A673 (cell line): Measurements from ENCODE around the gene ARHGEF26. TPM values are rescaled to one million over a fixed set of nuclear protein-coding genes. Genes with fewer than 3 reads are reported as not detected.

Experiments used
- BruUV-seq: library from RNA; stranded (reverse); fragments of 400-500 nt; replicated peaks from 2 replicates; lab custom pipeline; 2021; lab: Mats Ljungman, UMichigan
- CTCF ChIA-PET: fragments of 300-600 bp; sonication (Branson Sonifier 250); formaldehyde crosslinking; loops from one replicate; lab custom pipeline; 2022; ENCODE audit warnings: antibody characterized with exemption; lab: Charles Lee
- POLR2A ChIA-PET: fragments of 300-600 bp; sonication (Branson Sonifier 250); formaldehyde crosslinking; loops from one replicate; lab custom pipeline; 2022; ENCODE audit warnings: antibody characterized with exemption; ENCODE audit not compliant: low non-redundant PET; lab: Charles Lee
- DNase-seq: peaks from one replicate; pipeline ENCODE4 v3.0.0-alpha.2; 2015; ENCODE audit warnings: low spot score
- H3K27ac ChIP-seq: fragments of 200-600 bp; sonication (generic); 2 replicates; pipeline ENCODE4 v1.5.1; 2016; ENCODE audit warnings: mixed run types, low read depth, mild to moderate bottlenecking, mixed read lengths, antibody characterized with exemption, low read length; ENCODE audit not compliant: poor library complexity, severe bottlenecking
- H3K27me3 ChIP-seq: fragments of 200-600 bp; sonication (generic); replicated peaks from 2 replicates; pipeline ENCODE4 v1.6.1; 2017; ENCODE audit warnings: mixed run types, low read depth, mild to moderate bottlenecking, mixed read lengths, antibody characterized with exemption, low read length; ENCODE audit not compliant: insufficient read depth, poor library complexity
- H3K36me3 ChIP-seq: fragments of 200-600 bp; sonication (generic); 2 replicates; pipeline ENCODE4 v1.6.1; 2016; ENCODE audit warnings: mixed run types, mild to moderate bottlenecking, mixed read lengths, antibody characterized with exemption, low read length; ENCODE audit not compliant: insufficient read depth, poor library complexity, severe bottlenecking
- H3K4me1 ChIP-seq: fragments of 200-600 bp; sonication (generic); 2 replicates; pipeline ENCODE4 v1.6.1; 2017; ENCODE audit warnings: mixed run types, mild to moderate bottlenecking, mixed read lengths, antibody characterized with exemption, low read length; ENCODE audit not compliant: insufficient read depth, poor library complexity, severe bottlenecking
- H3K4me3 ChIP-seq: fragments of 200-600 bp; sonication (generic); 2 replicates; pipeline ENCODE4 v1.5.1; 2016; ENCODE audit warnings: low read depth, mixed run types, mild to moderate bottlenecking, mixed read lengths, low read length; ENCODE audit not compliant: poor library complexity, severe bottlenecking
- H3K9me3 ChIP-seq: fragments of 200-600 bp; sonication (generic); 2 replicates; pipeline ENCODE4 v1.6.1; 2016; ENCODE audit warnings: mixed run types, low read depth, mild to moderate bottlenecking, mixed read lengths, antibody characterized with exemption, low read length; ENCODE audit not compliant: poor library complexity, severe bottlenecking
- CTCF ChIP-seq: fragments of 300-800, 200-600 bp; sonication (generic); conservative IDR thresholded peaks from 2 replicates; pipeline ENCODE4 v1.5.1; 2017; ENCODE audit warnings: low read depth, mild to moderate bottlenecking, antibody characterized with exemption, low read length, moderate library complexity, mixed read lengths
- EZH2 ChIP-seq: fragments of 200-600 bp; sonication (generic); IDR thresholded peaks from 2 replicates; pipeline ENCODE4 v1.6.1; 2017; ENCODE audit warnings: borderline replicate concordance, low read depth, mild to moderate bottlenecking, mixed read lengths, antibody characterized with exemption, low read length; ENCODE audit not compliant: poor library complexity, severe bottlenecking
- intact Hi-C: fragments of 100-400 bp; cut with micrococcal nuclease; formaldehyde crosslinking; loops from one replicate; pipeline ENCODE4 v1.10.0; 2022; ENCODE audit not compliant: unreplicated experiment
- total RNA-seq: library from RNA; stranded (reverse); gene quantifications from 2 replicates; pipeline ENCODE4 v1.2.3, GENCODE V29; 2021

Gene ARHGEF26
- total RNA-seq, 1 experiment from 2014 or later: 15.9 TPM

DNA sequence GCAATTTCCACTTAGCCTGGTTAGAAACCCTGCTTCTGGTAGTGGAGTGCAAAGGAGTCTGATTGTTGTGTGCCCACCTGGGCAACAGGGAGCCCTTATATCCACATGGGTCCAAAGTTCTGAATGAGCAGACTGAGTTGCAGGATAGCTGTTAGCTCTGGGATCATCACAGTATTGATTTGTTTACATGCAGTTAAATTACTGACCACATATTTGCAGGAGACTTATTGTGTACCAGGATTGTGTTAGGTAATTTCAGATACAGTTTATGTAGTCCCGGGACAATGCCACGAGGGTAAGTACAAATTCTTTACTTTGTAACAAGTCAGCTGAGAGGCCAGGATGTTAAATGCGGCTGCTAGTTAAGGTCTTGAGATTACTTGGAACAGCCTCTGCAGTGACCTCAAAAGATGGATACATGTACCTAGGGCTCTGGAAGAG lies 18.8 kb downstream of the ARHGEF26 start:
- BruUV-seq: no TSS peak
- ChIA-PET POLR2A (no interaction called here), CTCF (no interaction called here)
- TF ChIP-seq CTCF (no peak), EZH2 (no peak)
- DNase-seq: no peak
- H3K4me3 ChIP-seq: no peak overlapping the region
- no peak overlapping the region for H3K27ac ChIP-seq
- H3K36me3 ChIP-seq: no peaks in the 10 kb centered on the region
- intact Hi-C loops: no loop called here
- H3K4me1 ChIP-seq: no peaks in the 10 kb centered on the region
- H3K27me3 ChIP-seq: no peaks in the 10 kb centered on the region
- H3K9me3 ChIP-seq: no peaks in the 10 kb centered on the region

- BruUV-seq: no TSS peak
- ChIA-PET POLR2A (no interaction called here), CTCF (interaction anchor here (0.6 kb wide), 1 partner anchor 41 kb away, joined by 9 read pairs; no protein-coding TSS in a partner anchor)
- intact Hi-C loops: no loop called here
- Histone ChIP-seq H3K4me1 (no peaks in the 10 kb centered on the region), H3K36me3 (no peaks in the 10 kb centered on the region), H3K4me3 (no peak overlapping the region), H3K9me3 (no peaks in the 10 kb centered on the region), H3K27me3 (no peaks in the 10 kb centered on the region), H3K27ac (no peak overlapping the region)
- DNase-seq: no peak
- TF ChIP-seq EZH2: no peak
- no peak for TF ChIP-seq CTCF
These were observed 21.4 kb downstream of the ARHGEF26 start for GRCh38 chr3:154142608-154143007.

- ChIA-PET CTCF (no interaction called here), POLR2A (no interaction called here)
- intact Hi-C loops: no loop called here
- no peaks in the 10 kb centered on the region for H3K27me3 ChIP-seq
- no TSS peak for BruUV-seq
- no peaks in the 10 kb centered on the region for H3K9me3 ChIP-seq
- H3K4me3 ChIP-seq: no peak overlapping the region
- H3K27ac ChIP-seq: no peak overlapping the region
- no peaks in the 10 kb centered on the region for H3K4me1 ChIP-seq
- no peak for DNase-seq
- H3K36me3 ChIP-seq: no peaks in the 10 kb centered on the region
- TF ChIP-seq CTCF (no peak), EZH2 (no peak)
These were observed 22.7 kb downstream of the ARHGEF26 start for GRCh38 chr3:154143873-154144272.
